T-helper 9 cell (primary cell): ENCODE measurements around the gene PRKCA.
"Not testable (repeated sequence)": the region's sequence is repeated elsewhere in the genome, so short reads cannot be mapped to it uniquely, and the experiment has no call there.

Source experiments
- DNase-seq: peaks from one replicate; pipeline ENCODE4 v3.0.0-alpha.2; 2020

PRKCA gene

GRCh38 chr17:66469890-66470289 is 167.5 kb downstream of the PRKCA start:
- no peak for DNase-seq

GRCh38 chr17:66472123-66472522 is 169.7 kb downstream of the PRKCA start:
- no peak for DNase-seq

GRCh38 chr17:66474258-66474657 is 171.8 kb downstream of the PRKCA start:
- DNase-seq: no peak

GRCh38 chr17:66474806-66475497 is 172.5 kb downstream of the PRKCA start:
- DNase-seq: no peak

GRCh38 chr17:66476014-66476413 is 173.6 kb downstream of the PRKCA start:
- DNase-seq: no peak

GRCh38 chr17:66477615-66478283 is 175.3 kb downstream of the PRKCA start:
- no peak for DNase-seq

- not testable (repeated sequence) for DNase-seq
Measured at GRCh38 chr17:66479230-66479889, 176.9 kb downstream of the PRKCA start.

GRCh38 chr17:66480243-66480642 is 177.8 kb downstream of the PRKCA start:
- DNase-seq: no peak

GRCh38 chr17:66480802-66481201 is 178.4 kb downstream of the PRKCA start:
- DNase-seq: no peak

GRCh38 chr17:66481271-66481670 is 178.9 kb downstream of the PRKCA start:
- no peak for DNase-seq

GRCh38 chr17:66483906-66484305 is 181.5 kb downstream of the PRKCA start:
- DNase-seq: no peak

GRCh38 chr17:66485309-66485947 is 183.0 kb downstream of the PRKCA start:
- DNase-seq: no peak

- DNase-seq: no peak
Measured at GRCh38 chr17:66487121-66487520, 184.7 kb downstream of the PRKCA start.

- DNase-seq: no peak
Measured at GRCh38 chr17:66487981-66488468, 185.6 kb downstream of the PRKCA start.

GRCh38 chr17:66488864-66489263 is 186.5 kb downstream of the PRKCA start:
- no peak for DNase-seq

GRCh38 chr17:66489576-66489975 is 187.2 kb downstream of the PRKCA start:
- not testable (repeated sequence) for DNase-seq

GRCh38 chr17:66491213-66491612 is 188.8 kb downstream of the PRKCA start:
- no peak for DNase-seq

- DNase-seq: no peak
Measured at GRCh38 chr17:66491665-66492064, 189.3 kb downstream of the PRKCA start.

- DNase-seq: no peak
Measured at GRCh38 chr17:66492080-66492479, 189.7 kb downstream of the PRKCA start.

GRCh38 chr17:66492561-66493005 is 190.2 kb downstream of the PRKCA start:
- DNase-seq: no peak

- no peak for DNase-seq
Measured at GRCh38 chr17:66493283-66494019, 191.0 kb downstream of the PRKCA start.

- DNase-seq: no peak
Measured at GRCh38 chr17:66494023-66494803, 191.8 kb downstream of the PRKCA start.
